ENCODE results near the gene GAS2L2. TPM values are rescaled to one million over a fixed set of nuclear protein-coding genes. Genes with fewer than 3 reads are reported as not detected.

GAS2L2 gene
- total and polyA plus RNA-seq, 2 of the 8 experiments (the other 6 are each of a cell fraction or from before 2014, with no cell fraction given): 0.09 to 0.13 TPM

DNA sequence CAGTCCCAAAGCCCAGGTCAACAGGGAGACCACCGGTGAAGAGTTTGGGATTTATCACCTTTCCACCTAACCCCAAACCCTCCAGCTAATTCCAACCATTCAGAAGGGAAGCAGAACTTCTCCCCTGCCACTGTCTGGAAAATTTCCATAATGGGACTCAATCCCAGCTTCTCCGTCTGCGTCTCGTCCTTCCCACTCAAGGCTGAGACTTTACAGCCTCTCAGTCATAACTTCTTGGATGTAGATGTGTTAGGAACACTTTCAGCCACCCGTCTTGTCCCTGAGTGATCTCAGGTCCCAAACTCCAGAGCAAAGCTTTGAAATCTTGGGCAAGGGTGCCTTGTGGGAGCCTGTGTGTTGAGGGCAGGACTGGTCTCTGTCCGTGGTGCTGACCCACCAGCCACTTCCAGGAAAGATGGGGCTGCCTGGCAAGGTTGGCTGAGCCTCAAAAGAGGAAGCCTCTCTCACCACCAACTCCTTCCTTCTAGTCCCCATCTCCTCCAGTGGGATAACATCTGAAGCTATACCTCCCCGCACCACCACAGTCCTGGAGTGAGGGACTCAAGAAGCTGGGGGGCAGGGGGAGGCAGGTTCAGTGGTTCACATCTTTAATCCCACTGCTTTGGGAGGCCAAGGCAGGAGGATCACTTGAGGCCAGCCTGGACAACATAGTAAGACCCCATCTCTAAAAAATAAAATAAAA, 9.3 kb downstream of the GAS2L2 start (continued):
- TF ChIP-seq, protein P1, sequence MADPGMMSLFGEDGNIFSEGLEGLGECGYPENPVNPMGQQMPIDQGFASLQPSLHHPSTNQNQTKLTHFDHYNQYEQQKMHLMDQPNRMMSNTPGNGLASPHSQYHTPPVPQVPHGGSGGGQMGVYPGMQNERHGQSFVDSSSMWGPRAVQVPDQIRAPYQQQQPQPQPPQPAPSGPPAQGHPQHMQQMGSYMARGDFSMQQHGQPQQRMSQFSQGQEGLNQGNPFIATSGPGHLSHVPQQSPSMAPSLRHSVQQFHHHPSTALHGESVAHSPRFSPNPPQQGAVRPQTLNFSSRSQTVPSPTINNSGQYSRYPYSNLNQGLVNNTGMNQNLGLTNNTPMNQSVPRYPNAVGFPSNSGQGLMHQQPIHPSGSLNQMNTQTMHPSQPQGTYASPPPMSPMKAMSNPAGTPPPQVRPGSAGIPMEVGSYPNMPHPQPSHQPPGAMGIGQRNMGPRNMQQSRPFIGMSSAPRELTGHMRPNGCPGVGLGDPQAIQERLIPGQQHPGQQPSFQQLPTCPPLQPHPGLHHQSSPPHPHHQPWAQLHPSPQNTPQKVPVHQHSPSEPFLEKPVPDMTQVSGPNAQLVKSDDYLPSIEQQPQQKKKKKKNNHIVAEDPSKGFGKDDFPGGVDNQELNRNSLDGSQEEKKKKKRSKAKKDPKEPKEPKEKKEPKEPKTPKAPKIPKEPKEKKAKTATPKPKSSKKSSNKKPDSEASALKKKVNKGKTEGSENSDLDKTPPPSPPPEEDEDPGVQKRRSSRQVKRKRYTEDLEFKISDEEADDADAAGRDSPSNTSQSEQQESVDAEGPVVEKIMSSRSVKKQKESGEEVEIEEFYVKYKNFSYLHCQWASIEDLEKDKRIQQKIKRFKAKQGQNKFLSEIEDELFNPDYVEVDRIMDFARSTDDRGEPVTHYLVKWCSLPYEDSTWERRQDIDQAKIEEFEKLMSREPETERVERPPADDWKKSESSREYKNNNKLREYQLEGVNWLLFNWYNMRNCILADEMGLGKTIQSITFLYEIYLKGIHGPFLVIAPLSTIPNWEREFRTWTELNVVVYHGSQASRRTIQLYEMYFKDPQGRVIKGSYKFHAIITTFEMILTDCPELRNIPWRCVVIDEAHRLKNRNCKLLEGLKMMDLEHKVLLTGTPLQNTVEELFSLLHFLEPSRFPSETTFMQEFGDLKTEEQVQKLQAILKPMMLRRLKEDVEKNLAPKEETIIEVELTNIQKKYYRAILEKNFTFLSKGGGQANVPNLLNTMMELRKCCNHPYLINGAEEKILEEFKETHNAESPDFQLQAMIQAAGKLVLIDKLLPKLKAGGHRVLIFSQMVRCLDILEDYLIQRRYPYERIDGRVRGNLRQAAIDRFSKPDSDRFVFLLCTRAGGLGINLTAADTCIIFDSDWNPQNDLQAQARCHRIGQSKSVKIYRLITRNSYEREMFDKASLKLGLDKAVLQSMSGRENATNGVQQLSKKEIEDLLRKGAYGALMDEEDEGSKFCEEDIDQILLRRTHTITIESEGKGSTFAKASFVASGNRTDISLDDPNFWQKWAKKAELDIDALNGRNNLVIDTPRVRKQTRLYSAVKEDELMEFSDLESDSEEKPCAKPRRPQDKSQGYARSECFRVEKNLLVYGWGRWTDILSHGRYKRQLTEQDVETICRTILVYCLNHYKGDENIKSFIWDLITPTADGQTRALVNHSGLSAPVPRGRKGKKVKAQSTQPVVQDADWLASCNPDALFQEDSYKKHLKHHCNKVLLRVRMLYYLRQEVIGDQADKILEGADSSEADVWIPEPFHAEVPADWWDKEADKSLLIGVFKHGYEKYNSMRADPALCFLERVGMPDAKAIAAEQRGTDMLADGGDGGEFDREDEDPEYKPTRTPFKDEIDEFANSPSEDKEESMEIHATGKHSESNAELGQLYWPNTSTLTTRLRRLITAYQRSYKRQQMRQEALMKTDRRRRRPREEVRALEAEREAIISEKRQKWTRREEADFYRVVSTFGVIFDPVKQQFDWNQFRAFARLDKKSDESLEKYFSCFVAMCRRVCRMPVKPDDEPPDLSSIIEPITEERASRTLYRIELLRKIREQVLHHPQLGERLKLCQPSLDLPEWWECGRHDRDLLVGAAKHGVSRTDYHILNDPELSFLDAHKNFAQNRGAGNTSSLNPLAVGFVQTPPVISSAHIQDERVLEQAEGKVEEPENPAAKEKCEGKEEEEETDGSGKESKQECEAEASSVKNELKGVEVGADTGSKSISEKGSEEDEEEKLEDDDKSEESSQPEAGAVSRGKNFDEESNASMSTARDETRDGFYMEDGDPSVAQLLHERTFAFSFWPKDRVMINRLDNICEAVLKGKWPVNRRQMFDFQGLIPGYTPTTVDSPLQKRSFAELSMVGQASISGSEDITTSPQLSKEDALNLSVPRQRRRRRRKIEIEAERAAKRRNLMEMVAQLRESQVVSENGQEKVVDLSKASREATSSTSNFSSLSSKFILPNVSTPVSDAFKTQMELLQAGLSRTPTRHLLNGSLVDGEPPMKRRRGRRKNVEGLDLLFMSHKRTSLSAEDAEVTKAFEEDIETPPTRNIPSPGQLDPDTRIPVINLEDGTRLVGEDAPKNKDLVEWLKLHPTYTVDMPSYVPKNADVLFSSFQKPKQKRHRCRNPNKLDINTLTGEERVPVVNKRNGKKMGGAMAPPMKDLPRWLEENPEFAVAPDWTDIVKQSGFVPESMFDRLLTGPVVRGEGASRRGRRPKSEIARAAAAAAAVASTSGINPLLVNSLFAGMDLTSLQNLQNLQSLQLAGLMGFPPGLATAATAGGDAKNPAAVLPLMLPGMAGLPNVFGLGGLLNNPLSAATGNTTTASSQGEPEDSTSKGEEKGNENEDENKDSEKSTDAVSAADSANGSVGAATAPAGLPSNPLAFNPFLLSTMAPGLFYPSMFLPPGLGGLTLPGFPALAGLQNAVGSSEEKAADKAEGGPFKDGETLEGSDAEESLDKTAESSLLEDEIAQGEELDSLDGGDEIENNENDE (IDR thresholded peaks at IDR 0.05; ENCODE audit: insufficient replicate concordance, low read length): no peak
- no peak for TF ChIP-seq TCF12 (IDR thresholded peaks at IDR 0.05; ENCODE audit: low read depth, low read length)
- no peak for TF ChIP-seq ZNF274 (IDR thresholded peaks at IDR 0.05; ENCODE audit: borderline replicate concordance, extremely low read depth, low read length)
- TF ChIP-seq TBP (IDR thresholded peaks at IDR 0.05; ENCODE audit: low read depth, low read length): no peak
- peak; percentile 28; the same call in 1 of the 2 replicates for TF ChIP-seq MAX (IDR thresholded peaks at IDR 0.05)
- TF ChIP-seq TAF1 (IDR thresholded peaks at IDR 0.05; ENCODE audit: low read depth, low read length): no peak
- no peak for TF ChIP-seq EZH2 (IDR thresholded peaks at IDR 0.05; ENCODE audit: low read depth, low read length, severe bottlenecking)
- TF ChIP-seq CHD2 (IDR thresholded peaks at IDR 0.05; ENCODE audit: low read length): no peak
- TF ChIP-seq RBBP5 (IDR thresholded peaks at IDR 0.05; ENCODE audit: borderline replicate concordance, low read depth, low read length): no peak
- no peak for TF ChIP-seq EP300 (IDR thresholded peaks at IDR 0.05; ENCODE audit: borderline replicate concordance in 1 of 2, low read depth in 2 of 2, low read length in 2 of 2)
